ENCODE measurements around the gene SLC6A6.
"Not testable (repeated sequence)": the region's sequence is repeated elsewhere in the genome, so short reads cannot be mapped to it uniquely, and the experiment has no call there.

SLC6A6 gene

GRCh38 chr3:14510838-14511622 lies 108.6 kb downstream of the SLC6A6 start:
- DNase-seq: no peak

GRCh38 chr3:14511623-14512280 lies 109.3 kb downstream of the SLC6A6 start:
- DNase-seq: no peak

- DNase-seq: no peak
Observed at GRCh38 chr3:14512281-14512941, 110.0 kb downstream of the SLC6A6 start.

- DNase-seq: no peak
Observed at GRCh38 chr3:14512942-14513327, 110.5 kb downstream of the SLC6A6 start.

GRCh38 chr3:14513566-14514322 lies 111.3 kb downstream of the SLC6A6 start:
- DNase-seq: no peak

GRCh38 chr3:14514323-14514720 lies 111.9 kb downstream of the SLC6A6 start:
- DNase-seq: no peak

GRCh38 chr3:14515526-14515925 lies 113.1 kb downstream of the SLC6A6 start:
- not testable (repeated sequence) for DNase-seq

GRCh38 chr3:14516738-14517345 lies 114.4 kb downstream of the SLC6A6 start:
- no peak for DNase-seq

GRCh38 chr3:14517601-14518431 lies 115.4 kb downstream of the SLC6A6 start:
- DNase-seq: no peak

- DNase-seq: no peak
Observed at GRCh38 chr3:14518432-14518802, 116.0 kb downstream of the SLC6A6 start.

- no peak for DNase-seq
Observed at GRCh38 chr3:14518893-14519292, 116.5 kb downstream of the SLC6A6 start.

GRCh38 chr3:14519406-14519805 lies 117.0 kb downstream of the SLC6A6 start:
- no peak for DNase-seq

- no peak for DNase-seq
Observed at GRCh38 chr3:14520149-14520548, 117.7 kb downstream of the SLC6A6 start.

GRCh38 chr3:14520967-14521366 lies 118.6 kb downstream of the SLC6A6 start:
- no peak for DNase-seq

- no peak for DNase-seq
Observed at GRCh38 chr3:14521611-14522010, 119.2 kb downstream of the SLC6A6 start.

GRCh38 chr3:14522129-14522691 lies 119.8 kb downstream of the SLC6A6 start:
- no peak for DNase-seq

- no peak for DNase-seq
Observed at GRCh38 chr3:14522768-14523167, 120.4 kb downstream of the SLC6A6 start.

- no peak for DNase-seq
Observed at GRCh38 chr3:14523792-14524191, 121.4 kb downstream of the SLC6A6 start.

GRCh38 chr3:14524311-14524711 lies 121.9 kb downstream of the SLC6A6 start:
- DNase-seq: no peak

GRCh38 chr3:14524920-14525660 lies 122.7 kb downstream of the SLC6A6 start:
- DNase-seq: no peak

Data from midbrain (tissue), 1 donor.